Activated gamma-delta T cell (primary cell): ENCODE results near the gene MAGI2.
"Not testable (repeated sequence)": the region's sequence is repeated elsewhere in the genome, so short reads cannot be mapped to it uniquely, and the experiment has no call there.

Source experiments
- DNase-seq: peaks from one replicate; lab custom pipeline; 2025; lab: John Stamatoyannopoulos, UW

Gene MAGI2

DNA sequence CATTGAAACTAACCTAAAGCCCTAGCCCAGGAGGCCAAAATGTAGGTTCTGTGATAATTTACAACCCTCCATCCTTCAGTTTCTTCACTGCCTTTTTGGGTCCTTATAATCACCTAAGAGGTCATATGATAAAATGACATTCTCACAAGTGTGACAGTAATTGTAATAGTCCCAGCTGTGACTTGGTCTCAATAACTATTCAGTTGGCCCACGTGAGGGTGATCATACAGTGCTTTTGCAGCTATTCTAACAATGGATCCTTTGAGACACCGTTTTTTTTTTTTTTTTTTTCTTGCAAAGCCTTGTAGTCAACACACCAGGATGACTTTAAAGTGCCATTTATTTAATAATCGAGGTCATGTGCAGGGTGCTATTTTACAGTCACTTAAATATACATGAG lies 894.9 kb downstream of the MAGI2 start:
- DNase-seq = no peak

DNA sequence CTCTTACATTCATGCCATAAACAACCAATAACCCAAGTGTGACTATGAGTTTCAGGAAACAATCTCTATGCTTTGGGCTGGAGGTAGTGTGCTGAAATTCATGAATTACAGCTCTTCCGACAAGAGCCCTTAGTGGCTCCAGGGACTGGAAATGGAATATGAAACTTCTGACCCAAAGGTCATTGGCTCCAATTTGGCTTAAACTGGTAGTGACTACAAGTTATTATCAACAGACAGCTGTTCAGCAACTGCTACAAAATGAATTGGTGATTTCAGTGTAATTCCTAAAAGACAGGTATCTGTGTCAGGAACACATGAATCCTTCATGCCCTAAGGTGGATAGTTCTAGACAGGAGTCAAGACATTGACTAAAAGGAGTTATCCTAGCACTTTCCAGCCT lies 909.5 kb downstream of the MAGI2 start:
- DNase-seq = no peak

DNA sequence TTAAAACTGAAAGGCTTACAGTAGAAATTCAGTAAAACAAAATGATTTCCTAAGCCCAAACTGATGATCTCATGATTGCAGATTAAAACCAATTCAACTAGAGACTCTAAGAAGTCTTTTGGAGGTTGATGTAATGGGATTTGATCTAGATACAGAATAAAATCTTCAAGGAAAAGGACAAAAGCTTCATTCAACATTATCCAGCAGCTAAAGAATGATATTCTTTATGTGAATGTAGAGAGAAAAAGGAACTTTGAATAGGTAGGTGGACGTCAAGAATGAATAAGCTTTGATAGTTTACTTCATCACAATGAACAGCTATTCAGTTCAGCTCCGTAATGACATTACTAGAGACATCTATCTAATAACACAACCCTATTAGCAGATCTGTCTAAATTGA lies 910.5 kb downstream of the MAGI2 start:
- no peak for DNase-seq

DNA sequence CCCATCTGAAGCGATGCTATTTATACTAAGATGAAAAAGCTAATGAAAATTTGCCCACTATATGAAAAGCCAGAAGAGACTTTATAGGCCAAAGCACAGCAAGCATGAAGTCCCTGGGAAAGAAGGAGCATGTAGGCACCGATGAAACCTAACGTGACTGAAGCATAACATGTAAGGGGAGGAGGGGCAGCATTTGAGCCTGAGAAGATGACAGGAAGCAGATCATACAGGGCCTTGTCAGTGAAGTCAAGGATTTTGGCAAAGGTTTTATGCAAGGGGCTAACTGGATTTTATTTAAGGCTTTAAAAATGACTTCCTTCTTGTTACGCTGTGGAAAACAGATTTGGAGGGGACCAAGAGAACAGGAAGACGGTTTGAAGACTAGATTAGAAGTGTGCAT lies 910.9 kb downstream of the MAGI2 start:
- DNase-seq = no peak

DNA sequence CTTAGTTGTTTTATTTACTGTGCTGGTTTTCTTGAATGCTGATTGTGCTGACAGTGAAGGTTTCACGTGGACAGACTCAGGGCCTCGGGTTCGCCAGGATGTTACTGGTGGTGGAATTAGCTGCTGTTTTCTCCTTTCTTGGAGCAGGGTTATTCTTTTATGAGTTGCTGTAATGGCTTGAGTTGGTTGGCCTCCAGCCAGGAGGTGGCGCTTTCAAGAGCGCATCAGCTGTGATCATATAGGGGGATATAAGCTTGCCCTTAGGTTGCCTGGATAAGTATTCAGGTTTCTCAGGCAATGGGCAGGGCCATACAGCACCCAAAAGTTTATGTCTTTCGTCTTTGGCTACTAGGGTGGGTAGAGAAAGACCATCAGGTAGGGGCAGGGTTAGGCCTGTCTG lies 913.6 kb downstream of the MAGI2 start:
- no peak for DNase-seq

DNA sequence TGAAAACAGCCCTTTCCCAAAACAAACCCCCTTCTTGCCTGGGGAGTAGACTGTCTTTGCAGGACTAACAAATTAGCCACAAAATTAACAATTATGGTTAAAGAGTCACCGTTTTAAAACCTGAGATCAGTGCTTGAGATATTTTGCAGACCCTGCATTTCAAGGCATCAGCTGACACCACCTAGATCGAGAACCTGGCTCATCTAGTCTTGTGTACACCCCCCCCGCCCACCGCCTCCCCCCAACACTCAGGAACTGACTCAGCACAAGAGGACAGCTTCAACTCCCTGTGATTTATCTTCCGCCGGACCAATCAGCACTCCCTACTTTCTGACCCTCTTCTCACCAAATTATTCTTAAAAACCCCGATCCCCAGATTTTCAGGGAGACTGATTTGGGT lies 917.8 kb downstream of the MAGI2 start:
- no peak for DNase-seq

DNA sequence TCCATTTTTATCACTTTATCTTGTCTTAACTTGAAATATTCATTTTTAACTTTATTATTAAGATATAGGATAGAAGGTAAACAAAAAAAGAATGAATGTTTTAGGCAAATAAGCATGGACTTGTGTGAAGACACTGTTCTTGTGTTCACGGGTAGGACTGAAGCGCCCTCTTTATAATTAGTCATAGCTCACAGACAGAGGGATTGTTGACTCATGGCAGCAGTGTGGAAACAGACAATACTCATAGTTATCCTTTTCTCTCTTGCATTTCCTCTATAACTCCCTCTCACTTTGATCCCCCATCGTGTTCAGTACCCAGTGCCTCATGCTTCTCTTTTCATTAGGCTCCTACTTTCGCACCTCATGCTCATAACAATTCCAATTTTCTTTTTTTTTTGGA lies 923.1 kb downstream of the MAGI2 start:
- DNase-seq = no peak

DNA sequence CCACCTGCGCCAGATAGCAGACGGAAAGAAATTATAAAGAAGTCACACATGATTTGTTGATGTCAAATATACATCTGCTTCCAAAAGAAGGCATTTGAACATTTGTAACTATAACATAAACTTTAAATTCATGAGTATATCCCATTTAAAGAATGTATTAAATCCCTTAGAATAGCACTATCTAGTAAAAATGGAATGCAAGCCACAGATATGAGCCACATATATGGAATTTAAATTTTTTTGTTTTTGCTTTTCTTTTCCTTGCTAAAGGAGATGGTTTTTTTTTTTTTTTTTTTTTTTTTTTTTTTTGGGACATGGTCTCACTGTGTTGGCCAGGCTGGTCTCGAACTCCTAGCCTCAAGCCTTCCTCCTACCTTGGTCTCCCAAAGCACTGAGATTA lies 924.1 kb downstream of the MAGI2 start:
- DNase-seq = no peak

DNA sequence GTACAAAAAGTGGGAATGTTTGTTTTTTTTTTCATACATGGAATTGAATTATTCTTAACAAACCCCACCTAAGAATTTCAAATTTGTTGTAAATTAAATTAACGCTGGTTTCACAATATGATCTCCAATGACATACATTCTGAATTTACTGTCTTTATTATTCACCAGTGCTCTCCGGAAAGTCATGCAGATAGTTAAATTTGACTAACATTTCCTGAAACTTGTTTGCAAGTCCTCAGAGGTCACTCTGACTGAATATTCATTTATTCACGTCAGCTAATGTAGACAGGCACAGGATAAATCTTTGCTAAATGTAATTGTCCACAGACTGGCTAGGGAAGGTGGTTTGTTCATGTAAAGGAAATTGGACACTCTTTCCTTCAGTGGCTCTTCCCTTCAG lies 924.5 kb downstream of the MAGI2 start:
- no peak for DNase-seq

DNA sequence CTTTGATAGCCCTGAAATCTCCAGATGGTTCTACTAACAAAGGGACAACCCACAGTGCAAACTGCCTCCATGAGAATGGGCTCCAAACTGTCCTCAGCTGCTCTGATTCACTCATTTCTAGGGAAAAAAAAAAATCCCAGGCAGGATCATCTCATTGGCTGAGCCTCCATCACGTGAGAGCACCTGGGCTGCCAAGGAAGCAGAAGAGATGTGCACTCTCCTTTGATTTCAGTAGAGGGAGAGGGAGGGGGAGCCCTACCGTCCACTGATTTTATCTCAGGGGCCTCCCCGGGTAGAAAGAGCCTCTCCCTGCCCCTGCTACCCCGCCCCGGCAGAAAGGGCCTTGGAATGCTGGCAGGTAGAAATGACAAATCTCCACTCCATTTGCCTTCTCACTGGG lies 929.5 kb downstream of the MAGI2 start:
- DNase-seq = no peak

DNA sequence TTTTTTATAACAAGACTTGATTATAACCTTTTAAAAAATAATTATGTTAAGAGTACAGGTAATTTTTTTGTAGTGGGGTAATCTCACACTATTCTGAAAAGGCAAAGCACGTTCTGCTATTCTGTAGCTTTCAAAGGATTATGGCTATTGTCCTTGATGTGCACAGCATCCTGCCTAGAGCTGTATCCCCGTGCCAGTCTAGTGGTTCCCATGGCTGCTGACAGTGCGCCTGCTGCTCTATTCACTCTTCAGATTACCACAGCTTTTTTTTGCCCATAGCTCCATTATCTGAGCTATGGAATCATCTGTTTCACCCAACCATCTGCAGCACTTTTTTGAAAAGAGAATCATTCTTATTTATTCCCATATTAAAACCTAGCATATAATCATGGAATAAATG lies 931.5 kb downstream of the MAGI2 start:
- no peak for DNase-seq

DNA sequence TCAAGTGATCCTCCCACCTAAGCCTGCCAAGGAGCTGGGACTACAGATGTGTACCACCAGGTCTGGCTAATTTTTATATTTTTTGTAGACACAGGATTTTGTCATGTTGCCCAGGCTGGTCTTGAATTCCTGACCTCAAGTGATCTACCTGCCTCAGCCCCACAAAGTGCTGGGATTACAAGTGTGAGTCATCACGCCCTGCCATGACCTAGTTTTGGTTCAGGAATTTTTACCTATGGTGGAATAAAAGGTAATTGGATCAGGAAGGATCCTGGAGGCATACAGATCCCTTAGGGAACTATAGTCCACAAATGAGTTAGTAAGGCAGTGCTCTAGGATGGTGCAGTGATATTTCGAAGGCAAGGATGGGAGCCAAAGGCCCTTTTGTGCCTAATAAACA lies 937.0 kb downstream of the MAGI2 start:
- DNase-seq = no peak

DNA sequence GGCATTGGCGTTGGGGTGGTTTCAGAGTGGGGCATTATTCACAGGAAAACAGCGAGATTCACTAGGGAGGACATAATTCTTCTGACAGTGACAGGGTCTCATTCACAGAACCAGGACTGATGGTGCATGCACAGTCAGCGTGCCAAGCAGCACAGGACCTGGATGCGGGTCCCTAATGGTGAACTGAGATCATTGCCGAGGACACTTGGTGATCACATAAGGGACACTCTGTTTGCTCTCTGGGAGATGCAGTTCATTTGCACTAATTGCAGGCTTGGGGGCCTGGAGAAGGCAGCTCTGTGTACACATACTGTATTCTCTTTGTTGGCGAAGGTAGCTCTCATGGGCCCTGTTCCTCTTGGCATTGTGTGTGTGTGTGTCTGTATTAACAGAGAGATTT lies 938.8 kb downstream of the MAGI2 start:
- no peak for DNase-seq

DNA sequence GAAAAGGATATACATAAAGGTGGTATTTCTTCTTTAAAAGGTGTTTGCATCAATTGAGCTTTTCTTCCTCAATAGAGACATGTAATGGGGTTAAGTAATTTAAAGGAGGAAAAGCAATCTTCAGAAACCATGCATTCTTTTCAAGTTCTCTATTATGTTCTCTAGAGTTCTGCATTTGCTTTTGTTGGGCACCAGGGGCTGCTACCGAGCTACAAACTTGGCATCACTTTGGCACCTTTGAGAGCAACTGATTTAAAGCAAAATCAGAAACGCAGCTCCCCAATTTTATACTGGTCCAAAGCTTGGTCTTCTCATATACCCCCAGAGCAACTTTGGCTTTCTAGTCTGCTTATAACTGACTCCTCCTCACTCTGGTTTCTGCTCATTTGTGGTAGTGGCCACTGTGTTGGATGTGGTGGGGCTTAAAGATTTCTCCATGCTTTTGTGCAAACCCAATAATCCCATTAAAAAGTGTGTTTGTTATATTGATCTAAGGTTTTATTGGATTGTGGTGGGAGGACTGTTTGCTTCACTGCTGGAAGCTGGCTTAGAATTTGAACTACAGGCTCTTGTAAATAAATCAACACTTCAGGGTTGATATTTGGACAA lies 942.8 kb downstream of the MAGI2 start:
- no peak for DNase-seq

DNA sequence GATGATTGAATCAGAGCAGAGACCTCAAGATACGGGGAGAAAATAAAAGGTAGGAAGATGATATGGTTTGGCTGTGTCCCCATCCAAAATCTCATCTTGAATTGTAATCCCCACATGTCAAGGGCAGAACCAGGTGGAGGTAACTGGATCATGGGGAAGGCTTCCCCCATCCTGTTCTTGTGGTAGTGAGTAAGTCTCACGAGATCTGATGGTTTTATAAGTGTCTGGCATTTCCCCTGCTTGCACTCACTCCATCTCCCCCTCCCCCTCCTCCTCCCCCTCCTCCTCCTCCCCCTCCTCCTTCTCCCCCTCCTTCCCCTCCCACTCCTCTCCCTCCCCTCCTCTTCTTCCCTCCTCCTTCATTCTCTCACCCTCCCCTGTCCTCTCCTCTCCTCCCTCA lies 950.2 kb downstream of the MAGI2 start:
- DNase-seq = not testable (repeated sequence)

DNA sequence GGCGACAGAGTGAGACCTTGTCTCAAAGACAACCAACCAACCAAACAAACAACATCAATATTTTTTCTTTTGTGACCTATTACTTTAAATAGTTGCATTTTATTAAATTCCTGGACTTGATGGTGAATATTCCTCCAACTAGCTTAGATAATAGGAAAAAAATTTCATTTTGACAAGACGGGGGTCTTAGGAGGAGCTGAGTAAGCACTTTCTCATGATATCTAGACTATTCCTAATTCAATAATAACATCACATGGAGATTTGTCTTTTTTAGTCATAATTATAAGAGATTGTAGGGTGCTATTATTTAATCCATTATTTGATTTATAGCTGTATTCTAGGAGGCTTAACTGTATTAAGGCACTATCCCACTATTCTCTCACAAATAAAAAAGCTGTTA lies 952.4 kb downstream of the MAGI2 start:
- DNase-seq = no peak

DNA sequence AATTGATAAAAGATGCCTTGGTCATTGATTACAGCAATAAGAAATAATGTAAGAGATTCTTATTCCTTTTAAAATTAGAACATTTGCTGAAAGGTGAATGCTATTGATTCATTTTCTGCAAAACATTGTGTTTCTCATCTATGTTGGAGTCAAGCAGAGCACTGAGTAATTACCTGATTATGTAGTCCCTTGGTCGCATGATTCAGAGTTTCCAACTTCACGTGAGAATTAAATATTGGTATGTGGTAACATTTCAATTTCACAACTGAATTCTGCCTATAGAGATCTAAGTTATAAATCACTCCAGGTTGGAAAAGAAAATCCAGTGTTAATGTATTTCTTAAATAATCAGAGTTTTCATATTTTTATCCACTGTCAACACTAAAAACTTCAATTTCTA lies 953.5 kb downstream of the MAGI2 start:
- DNase-seq = no peak

DNA sequence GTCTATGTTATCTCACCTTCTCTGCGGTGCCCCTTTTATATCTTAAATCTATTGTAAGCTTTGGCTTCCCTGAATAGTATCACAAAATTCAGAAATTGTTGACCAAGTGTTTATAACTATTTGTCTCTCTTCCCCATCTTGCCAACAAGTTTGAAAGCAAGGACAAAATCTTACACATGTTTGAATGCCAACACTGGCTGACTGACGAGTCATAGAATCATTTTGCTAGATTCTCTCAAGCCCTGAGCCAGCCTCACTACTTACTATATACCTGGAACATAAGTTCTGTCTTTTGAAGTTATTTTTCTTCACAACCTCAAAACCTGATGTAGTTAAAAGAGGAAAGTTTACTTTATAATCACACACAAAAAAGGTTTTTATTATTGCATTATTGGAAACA lies 954.2 kb downstream of the MAGI2 start:
- no peak for DNase-seq

DNA sequence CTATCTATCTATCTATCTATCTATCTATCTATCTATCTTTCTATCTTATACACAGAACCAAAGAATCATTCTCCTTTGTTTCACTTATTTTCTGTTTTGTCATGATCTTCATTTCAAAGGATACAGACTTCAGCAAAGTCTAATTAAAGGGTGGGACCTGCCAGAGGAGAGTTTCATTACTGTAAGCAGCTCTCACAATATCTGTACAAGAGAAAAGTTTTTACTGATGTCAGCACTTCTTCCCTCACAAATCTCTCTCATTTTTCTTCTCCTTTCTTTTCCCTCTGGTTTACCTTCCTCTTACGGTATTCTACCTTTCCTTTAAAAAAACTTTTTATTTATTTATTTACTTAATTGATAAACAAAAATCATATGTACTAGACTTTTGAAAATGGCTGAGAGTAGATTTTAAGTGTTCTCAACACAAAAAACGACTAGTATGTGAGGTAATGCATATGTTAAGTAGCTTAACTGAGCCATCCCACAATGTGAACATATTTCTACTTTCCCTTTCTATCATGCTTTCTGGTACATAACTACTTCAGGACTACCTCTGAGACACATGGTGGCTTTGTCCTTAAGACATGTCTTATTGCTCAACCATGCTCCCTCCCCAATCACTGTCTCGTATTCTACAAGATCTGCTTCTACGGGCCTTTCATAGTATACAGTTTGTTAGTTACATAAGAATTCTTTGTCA lies 955.6 kb downstream of the MAGI2 start:
- DNase-seq = no peak

DNA sequence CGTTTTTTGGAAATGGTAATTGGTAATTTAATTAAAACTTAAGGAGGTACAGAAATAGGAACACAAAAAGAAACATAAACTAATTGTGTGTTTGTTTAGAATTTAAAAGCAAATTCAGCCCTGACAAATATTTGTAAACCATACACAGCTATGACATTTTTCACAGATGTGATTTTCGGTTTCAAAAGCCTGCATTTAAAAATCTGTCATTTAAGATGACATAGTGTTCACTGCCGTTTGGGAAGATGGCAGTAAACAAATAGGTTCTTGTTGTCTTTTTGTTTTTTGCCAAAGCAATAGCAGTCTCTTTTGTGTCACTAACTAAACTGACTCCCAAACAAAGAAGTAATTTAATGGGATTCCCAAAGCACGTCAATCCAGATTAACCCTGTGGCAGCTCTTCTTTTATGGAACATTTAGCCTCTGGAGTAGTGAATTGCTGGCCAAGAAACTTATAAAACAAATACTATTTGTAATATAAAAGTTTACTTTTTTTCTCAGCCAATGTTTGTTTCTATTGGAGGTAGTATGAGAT lies 957.3 kb downstream of the MAGI2 start:
- no peak for DNase-seq

DNA sequence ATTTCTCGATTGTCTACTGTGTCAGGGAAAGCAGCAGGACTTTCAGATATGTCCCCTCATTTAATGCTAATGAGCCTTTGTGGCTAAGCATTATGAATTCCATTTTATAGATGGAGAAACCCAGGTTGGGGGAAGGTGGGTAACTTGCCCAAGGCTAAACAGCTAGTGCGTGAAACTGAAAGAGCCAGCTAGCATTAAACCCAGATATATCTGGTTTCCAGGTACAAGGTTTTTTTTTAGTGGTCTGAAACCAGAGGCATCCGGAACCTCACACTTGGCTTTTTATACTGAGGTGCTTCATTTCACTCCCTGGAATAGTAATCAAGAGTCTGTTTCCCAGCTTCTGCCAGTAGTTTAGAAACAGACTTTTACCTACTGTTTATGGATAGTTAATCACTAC lies 960.1 kb downstream of the MAGI2 start:
- no peak for DNase-seq

DNA sequence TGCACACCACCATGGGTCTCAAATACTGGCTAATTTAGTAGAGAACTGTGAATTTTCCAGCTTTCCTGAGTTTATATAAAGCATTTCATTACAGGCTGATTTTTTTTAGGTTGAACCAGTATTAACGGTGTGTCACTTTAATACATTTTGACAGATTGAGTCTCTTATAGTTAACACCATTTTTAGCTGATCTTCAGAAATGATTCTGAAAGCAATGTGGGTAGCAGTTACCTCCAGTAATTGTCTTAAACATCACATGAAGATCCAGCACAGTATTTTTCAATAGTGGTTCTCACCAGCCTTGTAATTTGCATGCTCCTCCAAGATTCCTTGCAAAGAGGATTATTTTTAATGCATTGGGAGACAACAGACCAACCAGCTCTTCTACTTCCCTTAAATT lies 961.3 kb downstream of the MAGI2 start:
- DNase-seq = no peak

DNA sequence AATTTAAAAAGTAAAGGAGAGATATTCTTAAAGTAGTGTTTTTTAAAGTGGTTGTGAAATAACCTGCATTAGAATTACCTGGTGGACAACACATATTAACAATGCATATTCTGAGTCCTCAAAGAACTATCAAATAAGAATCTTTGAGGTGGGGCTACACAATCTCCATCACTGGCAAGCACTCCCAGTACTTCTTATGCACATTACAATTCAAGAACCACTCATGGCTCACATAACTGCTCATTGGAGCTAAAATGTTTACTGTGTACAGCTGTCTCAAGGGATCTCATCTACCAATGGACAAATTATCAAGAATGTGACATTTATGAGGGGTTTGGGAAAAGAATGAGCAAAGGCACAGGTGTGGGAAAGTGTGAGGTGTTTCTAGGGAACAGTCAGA lies 962.9 kb downstream of the MAGI2 start:
- no peak for DNase-seq
